HepG2 (cell line): ENCODE data around the gene HEPN1. TPM values are rescaled to one million over a fixed set of nuclear protein-coding genes. Genes with fewer than 3 reads are reported as not detected.

Experiments
- ATAC-seq: fragments of 200-7000 bp; cut with Tn5 transposase; 3 replicates; pipeline ENCODE4 v1.9.1; 2020; ENCODE audit warnings: mild to moderate bottlenecking, moderate library complexity
- BruUV-seq: library from RNA; stranded (reverse); fragments of 400-500 nt; replicated peaks from 2 replicates; lab custom pipeline; 2021; lab: Mats Ljungman, UMichigan
- CTCF ChIA-PET: fragments of 300-600 bp; formaldehyde crosslinking; extraction: SDS; loops from one replicate; lab custom pipeline; 2021; ENCODE audit warnings: low total read pairs, inconsistent platforms, low intra/inter-chr PET ratio; lab: Yijun Ruan, JAX
- POLR2A ChIA-PET: fragments of 350-600 bp; sonication (Branson Sonifier 250); formaldehyde crosslinking; loops from one replicate; lab custom pipeline; 2020; ENCODE audit warnings: antibody characterized with exemption, inconsistent platforms; lab: Yijun Ruan, JAX
- DNase-seq: peaks from one replicate; pipeline ENCODE4 v3.0.0-alpha.2; 2015; ENCODE audit warnings: low spot score
- FAIRE-seq: peaks from 3 replicates; lab custom pipeline; 2011; peaks lifted over from hg19 to GRCh38; lab: Jason Lieb, UNC
- H2AFZ ChIP-seq: one replicate; pipeline ENCODE4 v1.6.1; 2011; ENCODE audit warnings: low read length, inconsistent platforms
- H3K27ac ChIP-seq: fragments of 300-600 bp; 3 replicates; pipeline ENCODE4 v1.8.0; 2011; ENCODE audit warnings: mixed run types, mild to moderate bottlenecking, mixed read lengths, low read length, inconsistent platforms; ENCODE audit not compliant: insufficient read depth; ENCODE audit errors: extremely low read length
- H3K27me3 ChIP-seq, 2 experiments: fragments of 200-600 bp in 1 of 2; 2 replicates in 1 of 2; 3 replicates in 1 of 2; pipeline versions ENCODE4 v1.6.0 to v1.8.0; 2011; ENCODE audit warnings: low read length in 2 of 2, mild to moderate bottlenecking in 2 of 2, moderate library complexity in 2 of 2, inconsistent platforms in 1 of 2; ENCODE audit not compliant: insufficient read depth in 2 of 2, control insufficient read depth in 1 of 2
- H3K36me3 ChIP-seq, 2 experiments: fragments of 200-600 bp in 1 of 2; replicated peaks in 1 of 2; 2 replicates in 1 of 2; 3 replicates in 1 of 2; pipeline versions ENCODE4 v1.5.1 to v1.8.0; 2011; ENCODE audit warnings: low read length in 2 of 2, inconsistent platforms in 1 of 2; ENCODE audit not compliant: insufficient read depth in 2 of 2, control insufficient read depth in 1 of 2
- H3K4me1 ChIP-seq: 2 replicates; pipeline ENCODE4 v1.5.1; 2012; ENCODE audit warnings: low read length, inconsistent platforms; ENCODE audit not compliant: insufficient read depth
- H3K4me2 ChIP-seq: 2 replicates; pipeline ENCODE4 v1.6.0; 2011; ENCODE audit warnings: low read depth, low read length, inconsistent platforms
- H3K4me3 ChIP-seq, 3 experiments: fragments of 200-600 bp in 1 of 3; sonication (generic), shearing (Covaris generic) in 1 of 3; replicated peaks in 1 of 3; 2 replicates each; pipeline ENCODE4 v1.5.1; 2011 to 2016; ENCODE audit warnings: low read length in 3 of 3, inconsistent platforms in 2 of 3, low read depth in 2 of 3, mild to moderate bottlenecking in 2 of 3, control low read depth in 1 of 3, mixed read lengths in 1 of 3; ENCODE audit not compliant: insufficient read depth in 1 of 3
- H3K79me2 ChIP-seq: one replicate; pipeline ENCODE4 v1.6.1; 2011; ENCODE audit warnings: low read length, inconsistent platforms; ENCODE audit not compliant: insufficient read depth
- H3K9ac ChIP-seq: 2 replicates; pipeline ENCODE4 v1.6.0; 2011; ENCODE audit warnings: mild to moderate bottlenecking, low read depth, low read length, inconsistent platforms; ENCODE audit not compliant: insufficient read depth
- H3K9me3 ChIP-seq: 2 replicates; pipeline ENCODE4 v1.5.1; 2012; ENCODE audit warnings: mild to moderate bottlenecking, low read length
- H4K20me1 ChIP-seq: 2 replicates; pipeline ENCODE4 v1.6.0; 2011; ENCODE audit warnings: inconsistent platforms, mild to moderate bottlenecking, low read length, moderate library complexity; ENCODE audit not compliant: insufficient read depth
- ZBTB25 ChIP-seq: IDR thresholded peaks from 2 replicates; pipeline ENCODE4 v1.6.1; 2018; ENCODE audit warnings: missing genetic modification reagents
- ZNF205 ChIP-seq: IDR thresholded peaks from 2 replicates; pipeline ENCODE4 v1.6.1; 2018; ENCODE audit warnings: missing biosample characterization, missing genetic modification reagents
- ZNF687 ChIP-seq: sonication (generic); formaldehyde crosslinking; IDR thresholded peaks from 2 replicates; pipeline ENCODE4 v1.5.1; 2020; ENCODE audit warnings: mild to moderate bottlenecking, missing genetic modification reagents, moderate library complexity
- ZNF839 ChIP-seq: sonication (generic); formaldehyde crosslinking; IDR thresholded peaks from 2 replicates; pipeline ENCODE4 v1.4.0; 2020; ENCODE audit warnings: missing genetic modification reagents, mild to moderate bottlenecking, borderline replicate concordance
- WGBS: methylation state at CpG from one replicate; pipeline ENCODE4 v1.1.6; 2017; ENCODE audit warnings: low lambda C conversion rate; 5-methylcytosine and 5-hydroxymethylcytosine counted together
- in situ Hi-C: cut with HindIII; loops from 2 replicates; pipeline ENCODE4 v1.10.0; 2017; ENCODE audit warnings: low pct_unique_long_range_greater_than_20kb; ENCODE audit not compliant: extremely low pct_ligation_motif_present
- intact Hi-C: fragments of 100-400 bp; cut with micrococcal nuclease; formaldehyde crosslinking; loops from one replicate; pipeline ENCODE4 v1.10.0; 2022; ENCODE audit not compliant: unreplicated experiment
- polyA plus RNA-seq, 8 experiments: library from polyadenylated mRNA; depleted of rRNA in 3 of 8; stranded (reverse) in 7 of 8; unstranded in 1 of 8; fragments of >200 nt; fragmentation: Illumina TruSeq in 4 of 8; extraction: Trizol in 4 of 8; gene quantifications; 2 replicates each; pipeline versions ENCODE4 v1.2.1 to v1.2.3, GENCODE V29; 2011 to 2016; ENCODE audit warnings: low read depth in 4 of 8, missing spikeins in 1 of 8, mixed read lengths in 1 of 8; ENCODE audit not compliant: insufficient read depth in 1 of 8
- total RNA-seq, 5 experiments: library from RNA; depleted of rRNA; stranded (reverse); fragments of >200 nt; fragmentation: Illumina TruSeq; extraction: Trizol; gene quantifications; 2 replicates each; pipeline ENCODE4 v1.2.3, GENCODE V29; 2016; ENCODE audit warnings: low read depth in 1 of 5

The HEPN1 gene
- total and polyA plus RNA-seq, 2 of the 13 experiments (the other 11 are each of a cell fraction or from before 2014, with no cell fraction given) = not detected

GRCh38 chr11:124938206-124938765, 19.2 kb downstream of the HEPN1 start (continued):
- 0 out of 2 replicates have a peak, but pooled peaks have one; percentile 24 for TF ChIP-seq ZBTB25 (CRISPR knock-in tag)
- TF ChIP-seq ZNF205 (CRISPR knock-in tag) = 0 out of 2 replicates have a peak, but pooled peaks have one; percentile 26
- TF ChIP-seq, all 625 proteins: peak for 31

GRCh38 chr11:124938970-124939369, 19.9 kb downstream of the HEPN1 start:
- no peak for FAIRE-seq
- POLR2A ChIA-PET = interaction anchor here (1.3 to 5.8 kb wide), 3 partner anchors 13 to 173 kb away, joined by 3 to 61 read pairs (median 5); partner anchors contain the start of genes CCDC15, ROBO4 and TMEM218
- in situ Hi-C loops (no loop called here), intact Hi-C loops (loop anchor here (5.0 kb wide), 2 partner anchors 37 to 317 kb away; partner anchors contain the start of gene TBRG1)
- peaks cover 87% of the 10 kb centered on the region for H3K4me1 ChIP-seq
- ATAC-seq = no peak
- WGBS = 98% methylated on average over 6 of the region's 6 CpGs
- DNase-seq = no peak
- H3K9me3 ChIP-seq = no peaks in the 10 kb centered on the region
- no peaks in the 10 kb centered on the region; a peak in 1 of 5 replicates for H3K27me3 ChIP-seq
- H3K36me3 ChIP-seq = no peaks in the 10 kb centered on the region
- no peak overlapping the region for H3K4me3 ChIP-seq
- no peak overlapping the region; the same call in 1 of the 2 replicates for H3K9ac ChIP-seq
- H2AFZ ChIP-seq = no peak overlapping the region
- peaks cover 28% of the 10 kb centered on the region for H3K79me2 ChIP-seq
- H3K4me2 ChIP-seq = no peak overlapping the region
- peak overlapping the region; percentile 90 for H3K27ac ChIP-seq
- CTCF ChIA-PET = no interaction called here
- TF ChIP-seq ZNF839 (CRISPR knock-in tag) = no peak
- TF ChIP-seq ZNF687 (CRISPR knock-in tag) = peak; percentile 9; the same call in 1 of the 2 replicates
- TF ChIP-seq, all 625 proteins: peak for 1
- no TSS peak for BruUV-seq
- H4K20me1 ChIP-seq = no peaks in the 10 kb centered on the region
